NCI-H1048 (cell line): ENCODE measurements around the gene HCRTR1.

Experiments used
- DNase-seq: peaks from one replicate; lab custom pipeline; 2025; lab: John Stamatoyannopoulos, UW

Gene HCRTR1

GRCh38 chr1:31667065-31667785 is 49.7 kb downstream of the HCRTR1 start:
- no peak for DNase-seq

GRCh38 chr1:31668303-31668883 is 50.9 kb downstream of the HCRTR1 start:
- no peak for DNase-seq

- no peak for DNase-seq
These were observed 51.9 kb downstream of the HCRTR1 start for GRCh38 chr1:31669433-31669785.

GRCh38 chr1:31669786-31670592 is 52.5 kb downstream of the HCRTR1 start:
- DNase-seq = no peak

GRCh38 chr1:31670593-31670964 is 53.1 kb downstream of the HCRTR1 start:
- DNase-seq = no peak

- no peak for DNase-seq
These were observed 53.7 kb downstream of the HCRTR1 start for GRCh38 chr1:31671147-31671546.

- DNase-seq = no peak
These were observed 54.2 kb downstream of the HCRTR1 start for GRCh38 chr1:31671561-31672201.

- no peak for DNase-seq
These were observed 55.5 kb downstream of the HCRTR1 start for GRCh38 chr1:31672986-31673385.

GRCh38 chr1:31673433-31673832 is 55.9 kb downstream of the HCRTR1 start:
- no peak for DNase-seq

- no peak for DNase-seq
These were observed 57.1 kb downstream of the HCRTR1 start for GRCh38 chr1:31674626-31675025.

GRCh38 chr1:31675161-31675560 is 57.7 kb downstream of the HCRTR1 start:
- no peak for DNase-seq

- no peak for DNase-seq
These were observed 58.3 kb downstream of the HCRTR1 start for GRCh38 chr1:31675756-31676155.
